PC-9 (cell line): ENCODE results near the gene SACS. TPM values are rescaled to one million over a fixed set of nuclear protein-coding genes. Genes with fewer than 3 reads are reported as not detected.

Experiments
- BruUV-seq: library from RNA; stranded (reverse); fragments of 400-500 nt; replicated peaks from 2 replicates; lab custom pipeline; 2021; lab: Mats Ljungman, UMichigan
- CTCF ChIA-PET: fragments of 300-600 bp; sonication (Branson Sonifier 250); formaldehyde crosslinking; loops from one replicate; lab custom pipeline; 2022; ENCODE audit warnings: antibody characterized with exemption; lab: Charles Lee
- POLR2A ChIA-PET: fragments of 300-600 bp; sonication (Branson Sonifier 250); formaldehyde crosslinking; loops from one replicate; lab custom pipeline; 2022; ENCODE audit warnings: antibody characterized with exemption; ENCODE audit not compliant: unreplicated experiment; lab: Charles Lee
- DNase-seq, 2 experiments: peaks; one replicate each; pipeline versions ENCODE4 v3.0.0 to v3.0.0-alpha.2; 2015 to 2022; ENCODE audit warnings: mixed read lengths in 1 of 2
- H2AFZ ChIP-seq: fragments of 200-600 bp; sonication (generic); 2 replicates; pipeline ENCODE4 v1.8.1; 2017; ENCODE audit warnings: antibody characterized with exemption
- H3F3A ChIP-seq: fragments of 200-600 bp; sonication (generic); 2 replicates; pipeline ENCODE4 v1.8.1; 2017; ENCODE audit warnings: antibody characterized with exemption, mild to moderate bottlenecking, low read depth; ENCODE audit not compliant: insufficient read depth
- H3K27ac ChIP-seq: fragments of 200-600 bp; sonication (generic); 2 replicates; pipeline ENCODE4 v1.6.1; 2016; ENCODE audit warnings: mixed run types
- H3K27me3 ChIP-seq: fragments of 200-600 bp; sonication (generic); 2 replicates; pipeline ENCODE4 v1.6.1; 2016; ENCODE audit warnings: low read depth, mixed run types; ENCODE audit not compliant: insufficient read depth
- H3K36me3 ChIP-seq: fragments of 200-600 bp; sonication (generic); 2 replicates; pipeline ENCODE4 v1.6.1; 2016; ENCODE audit warnings: low read depth, mixed run types
- H3K4me1 ChIP-seq: fragments of 200-600 bp; sonication (generic); replicated peaks from 2 replicates; pipeline ENCODE4 v1.6.1; 2016; ENCODE audit warnings: mixed run types; ENCODE audit not compliant: insufficient read depth
- H3K4me2 ChIP-seq: fragments of 200-600 bp; sonication (generic); 2 replicates; pipeline ENCODE4 v1.6.1; 2017; ENCODE audit warnings: mixed run types
- H3K4me3 ChIP-seq: fragments of 200-600 bp; sonication (generic); 2 replicates; pipeline ENCODE4 v1.6.1; 2016; ENCODE audit warnings: mixed run types
- H3K79me2 ChIP-seq: fragments of 200-600 bp; sonication (generic); 2 replicates; pipeline ENCODE4 v1.6.1; 2017; ENCODE audit warnings: low read depth, mixed run types
- H3K9me2 ChIP-seq: fragments of 200-600 bp; sonication (generic); 2 replicates; pipeline ENCODE4 v1.8.1; 2017; ENCODE audit warnings: mild to moderate bottlenecking; ENCODE audit not compliant: insufficient read depth
- H3K9me3 ChIP-seq: fragments of 200-600 bp; sonication (generic); 2 replicates; pipeline ENCODE4 v1.8.1; 2016; ENCODE audit warnings: low read depth; ENCODE audit not compliant: insufficient read depth
- H4K20me1 ChIP-seq: fragments of 200-600 bp; sonication (generic); 2 replicates; pipeline ENCODE4 v1.8.1; 2017; ENCODE audit not compliant: insufficient read depth
- EZH2 ChIP-seq: fragments of 200-600 bp; sonication (generic); IDR thresholded peaks from 2 replicates; pipeline ENCODE4 v1.8.0; 2017; ENCODE audit warnings: antibody characterized with exemption, low read depth
- intact Hi-C: fragments of 100-400 bp; cut with micrococcal nuclease; formaldehyde crosslinking; loops from one replicate; pipeline ENCODE4 v1.10.0; 2022; ENCODE audit not compliant: unreplicated experiment
- total RNA-seq: library from RNA; stranded (reverse); gene quantifications from 2 replicates; pipeline ENCODE4 v1.2.3, GENCODE V29; 2021
- TF ChIP-seq, protein P1 (sequence below): fragments of 200-600 bp; sonication (generic); conservative IDR thresholded peaks from 2 replicates; pipeline ENCODE4 v1.6.1; 2017; ENCODE audit warnings: mixed run types, antibody characterized with exemption, mild to moderate bottlenecking, moderate library complexity

The SACS gene
- total RNA-seq, 1 experiment from 2014 or later = 1.4 TPM

GRCh38 chr13:23467048-23467931 is 33.8 kb upstream of the SACS start:
- H3K36me3 ChIP-seq = no peaks in the 10 kb centered on the region
- H4K20me1 ChIP-seq = no peaks in the 10 kb centered on the region
- H3K4me2 ChIP-seq = no peak overlapping the region
- BruUV-seq = no TSS peak
- no peak overlapping the region for H3K27ac ChIP-seq
- no peaks in the 10 kb centered on the region for H3K9me3 ChIP-seq
- no peak overlapping the region for H3K4me3 ChIP-seq
- H3F3A ChIP-seq = no peaks in the 10 kb centered on the region
- intact Hi-C loops = loop anchor here (2.0 to 5.0 kb wide), 3 partner anchors 112 to 420 kb away; partner anchors contain the start of gene MIPEP
- no peak overlapping the region for H2AFZ ChIP-seq
- H3K27me3 ChIP-seq = peaks cover 26% of the 10 kb centered on the region
- no peaks in the 10 kb centered on the region for H3K4me1 ChIP-seq
- TF ChIP-seq, protein P1, sequence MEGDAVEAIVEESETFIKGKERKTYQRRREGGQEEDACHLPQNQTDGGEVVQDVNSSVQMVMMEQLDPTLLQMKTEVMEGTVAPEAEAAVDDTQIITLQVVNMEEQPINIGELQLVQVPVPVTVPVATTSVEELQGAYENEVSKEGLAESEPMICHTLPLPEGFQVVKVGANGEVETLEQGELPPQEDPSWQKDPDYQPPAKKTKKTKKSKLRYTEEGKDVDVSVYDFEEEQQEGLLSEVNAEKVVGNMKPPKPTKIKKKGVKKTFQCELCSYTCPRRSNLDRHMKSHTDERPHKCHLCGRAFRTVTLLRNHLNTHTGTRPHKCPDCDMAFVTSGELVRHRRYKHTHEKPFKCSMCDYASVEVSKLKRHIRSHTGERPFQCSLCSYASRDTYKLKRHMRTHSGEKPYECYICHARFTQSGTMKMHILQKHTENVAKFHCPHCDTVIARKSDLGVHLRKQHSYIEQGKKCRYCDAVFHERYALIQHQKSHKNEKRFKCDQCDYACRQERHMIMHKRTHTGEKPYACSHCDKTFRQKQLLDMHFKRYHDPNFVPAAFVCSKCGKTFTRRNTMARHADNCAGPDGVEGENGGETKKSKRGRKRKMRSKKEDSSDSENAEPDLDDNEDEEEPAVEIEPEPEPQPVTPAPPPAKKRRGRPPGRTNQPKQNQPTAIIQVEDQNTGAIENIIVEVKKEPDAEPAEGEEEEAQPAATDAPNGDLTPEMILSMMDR = no peak
- TF ChIP-seq EZH2 = no peak
- no peaks in the 10 kb centered on the region for H3K9me2 ChIP-seq
- H3K79me2 ChIP-seq = no peaks in the 10 kb centered on the region
- no peak for DNase-seq
- POLR2A ChIA-PET = no interaction called here
- CTCF ChIA-PET = no interaction called here

- TF ChIP-seq, protein P1 = peak; percentile 66
- no peak for TF ChIP-seq EZH2
- intact Hi-C loops = loop anchor here (2.0 to 5.0 kb wide), 3 partner anchors 112 to 421 kb away; partner anchors contain the start of gene MIPEP
- H3K36me3 ChIP-seq = no peaks in the 10 kb centered on the region
- peak overlapping the region; percentile 50; the same call in 1 of the 2 replicates for H3K4me3 ChIP-seq
- H3K4me1 ChIP-seq = no peaks in the 10 kb centered on the region
- no peaks in the 10 kb centered on the region for H3K79me2 ChIP-seq
- H3K27ac ChIP-seq = no peak overlapping the region
- H3K27me3 ChIP-seq = peaks cover 29% of the 10 kb centered on the region
- POLR2A ChIA-PET = no interaction called here
- no peaks in the 10 kb centered on the region for H3K9me3 ChIP-seq
- H3F3A ChIP-seq = no peaks in the 10 kb centered on the region
- H2AFZ ChIP-seq = peak overlapping the region; percentile 75; the same call in 1 of the 2 replicates
- no peaks in the 10 kb centered on the region for H3K9me2 ChIP-seq
- no peaks in the 10 kb centered on the region for H4K20me1 ChIP-seq
- peak overlapping the region; percentile 74 for H3K4me2 ChIP-seq
- CTCF ChIA-PET = no interaction called here
- DNase-seq = peak in 1 of 2 experiments; percentile 42
- BruUV-seq = no TSS peak
These were observed 32.9 kb upstream of the SACS start for GRCh38 chr13:23466144-23467002.

DNA sequence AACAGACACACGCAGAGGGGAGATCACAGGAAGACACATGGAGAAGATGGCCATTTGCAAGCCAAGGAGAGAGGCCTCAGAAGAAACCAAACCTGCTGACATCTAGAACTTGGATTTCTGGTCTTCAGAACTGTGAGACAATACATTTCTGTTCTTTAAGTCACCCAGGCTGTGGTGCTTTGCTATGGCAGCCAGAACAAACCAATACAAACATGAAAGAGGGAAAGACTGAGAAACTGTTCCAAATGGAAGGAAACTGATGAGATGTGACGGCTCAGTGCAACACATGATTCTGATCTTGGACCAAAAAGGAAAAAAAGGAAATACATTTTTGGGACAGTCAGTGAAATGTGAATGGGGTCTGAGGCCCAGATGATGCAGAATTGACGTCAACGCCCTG is 30.2 kb upstream of the SACS start:
- ChIA-PET CTCF (no interaction called here), POLR2A (no interaction called here)
- Histone ChIP-seq H3K9me3 (no peaks in the 10 kb centered on the region), H3K27ac (no peak overlapping the region), H3K4me2 (no peak overlapping the region), H3K79me2 (no peaks in the 10 kb centered on the region), H3F3A (no peaks in the 10 kb centered on the region), H2AFZ (no peak overlapping the region), H4K20me1 (no peaks in the 10 kb centered on the region), H3K4me3 (no peak overlapping the region), H3K36me3 (no peaks in the 10 kb centered on the region), H3K27me3 (peaks cover 33% of the 10 kb centered on the region), H3K9me2 (no peaks in the 10 kb centered on the region), H3K4me1 (no peaks in the 10 kb centered on the region)
- TF ChIP-seq, protein P1 = no peak
- no peak for TF ChIP-seq EZH2
- BruUV-seq = no TSS peak
- no peak for DNase-seq
- intact Hi-C loops = no loop called here
